ENCODE data around the gene BPIFB1. TPM values are rescaled to one million over a fixed set of nuclear protein-coding genes. Genes with fewer than 3 reads are reported as not detected.

The BPIFB1 gene
- total and polyA plus RNA-seq, 10 of the 15 experiments (the other 5 are each of a cell fraction or from before 2014, with no cell fraction given) = 0.13 TPM; not detected in 9

GRCh38 chr20:33318096-33318429 lies 35.0 kb downstream of the BPIFB1 start (continued):
- TF ChIP-seq CUX1 (IDR thresholded peaks at IDR 0.05; ENCODE audit: insufficient replicate concordance, low read depth, low read length) (no peak), FOS (IDR thresholded peaks at IDR 0.05; ENCODE audit: borderline replicate concordance, extremely low read depth, insufficient read length) (no peak), WRNIP1 (IDR thresholded peaks at IDR 0.05; ENCODE audit: borderline replicate concordance, low read depth, low read length) (no peak), NKRF (conservative IDR thresholded peaks at IDR 0.05) (no peak), SMC3 (IDR thresholded peaks at IDR 0.05; ENCODE audit: borderline replicate concordance, low read length) (no peak), TCF7 (IDR thresholded peaks at IDR 0.05; ENCODE audit: borderline replicate concordance) (no peak), CHD4 (IDR thresholded peaks at IDR 0.05) (no peak), NR2F1 (conservative IDR thresholded peaks at IDR 0.05) (no peak), CREB1 (IDR thresholded peaks at IDR 0.05; ENCODE audit: low read depth) (no peak)
